ENCODE data around the gene MARCHF7. TPM values are rescaled to one million over a fixed set of nuclear protein-coding genes. Genes with fewer than 3 reads are reported as not detected.

The MARCHF7 gene
- total and polyA plus RNA-seq, 10 of the 15 experiments (the other 5 are each of a cell fraction or from before 2014, with no cell fraction given): 39.4 to 111 (median 66.5) TPM

DNA sequence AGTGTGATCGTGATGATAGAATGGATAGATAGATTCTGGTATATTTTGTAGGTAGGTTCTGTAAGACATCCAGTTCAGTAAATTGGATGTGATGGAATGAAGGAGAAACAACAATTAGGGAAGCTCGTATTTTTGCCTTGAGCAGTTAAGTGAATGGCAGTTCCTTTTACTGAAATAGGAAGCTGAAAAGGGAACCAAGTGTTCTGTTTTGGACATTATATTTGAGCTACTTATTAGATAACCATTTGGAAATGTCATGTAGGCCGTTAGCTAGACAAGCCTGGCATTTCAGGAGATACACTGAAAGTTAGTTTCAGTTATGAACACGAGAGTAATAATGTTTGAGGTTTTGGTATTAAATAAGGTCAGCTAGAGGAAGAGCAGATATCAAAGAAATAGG is 41.5 kb downstream of the MARCHF7 start:
- intact Hi-C loops (cut with micrococcal nuclease; ENCODE audit: unreplicated experiment) (no loop called here), in situ Hi-C loops (cut with MboI) (no loop called here)
- H3K27me3 ChIP-seq (replicated peaks in 1 of 2; ENCODE audit: control insufficient read depth in 2 of 2, insufficient read depth in 2 of 2, low read length in 1 of 2): no peaks in the 10 kb centered on the region
- H3K9ac ChIP-seq (ENCODE audit: control insufficient read depth, insufficient read depth, low read length): no peak overlapping the region
- TF ChIP-seq PAX8 (IDR thresholded peaks at IDR 0.05) (no peak), CHD1 (IDR thresholded peaks at IDR 0.05; ENCODE audit: low read depth, low read length) (no peak)
- H3K36me3 ChIP-seq (ENCODE audit: control insufficient read depth in 2 of 2, insufficient read depth in 2 of 2, low read length in 1 of 2): peaks cover 1 to 29% of the 10 kb centered on the region in 2 experiments
- H3K27ac ChIP-seq (ENCODE audit: control insufficient read depth, insufficient read depth): no peak overlapping the region
- peaks cover 13% of the 10 kb centered on the region for H3K79me2 ChIP-seq (ENCODE audit: control insufficient read depth, insufficient read depth, low read length)
- H3K4me3 ChIP-seq: no peak overlapping the region
- H2AFZ ChIP-seq (ENCODE audit: control insufficient read depth, low read depth, low read length): no peak overlapping the region
- CTCF ChIA-PET: interaction anchor here (0.6 to 1.0 kb wide), 2 partner anchors 29 to 401 kb away, joined by 3 read pairs; no protein-coding TSS in a partner anchor
- H3K4me2 ChIP-seq (ENCODE audit: control insufficient read depth, insufficient read depth): no peak overlapping the region
- SMC1A ChIA-PET (ENCODE audit: uncharacterized antibody, unreplicated experiment): interaction anchor here (0.9 to 1.2 kb wide), 2 partner anchors 16 to 36 kb away, joined by 4 read pairs; no protein-coding TSS in a partner anchor
- POLR2A ChIA-PET: no interaction called here
- no peaks in the 10 kb centered on the region for H3K4me1 ChIP-seq (ENCODE audit: control insufficient read depth, insufficient read depth, low read length)
- BruUV-seq (replicated peaks): no TSS peak
- no peak for FAIRE-seq
- 82% methylated on average over 4 of the region's 4 CpGs for WGBS (ENCODE audit: insufficient coverage, insufficient replicate concordance, low lambda C conversion rate, missing lambda C conversion rate)
- no peaks in the 10 kb centered on the region for H3K9me3 ChIP-seq (replicated peaks; ENCODE audit: control insufficient read depth, insufficient read depth, low read length)
- no peaks in the 10 kb centered on the region; the same call in 1 of the 2 replicates for H4K20me1 ChIP-seq (ENCODE audit: control insufficient read depth, insufficient read depth)
- DNase-seq (ENCODE audit: low read depth, low spot score): no peak
- RAD21 ChIA-PET (ENCODE audit: unreplicated experiment): interaction anchor here (1.1 kb wide), 1 partner anchor 186 kb away, joined by 3 read pairs; no protein-coding TSS in a partner anchor
- ATAC-seq: no peak

DNA sequence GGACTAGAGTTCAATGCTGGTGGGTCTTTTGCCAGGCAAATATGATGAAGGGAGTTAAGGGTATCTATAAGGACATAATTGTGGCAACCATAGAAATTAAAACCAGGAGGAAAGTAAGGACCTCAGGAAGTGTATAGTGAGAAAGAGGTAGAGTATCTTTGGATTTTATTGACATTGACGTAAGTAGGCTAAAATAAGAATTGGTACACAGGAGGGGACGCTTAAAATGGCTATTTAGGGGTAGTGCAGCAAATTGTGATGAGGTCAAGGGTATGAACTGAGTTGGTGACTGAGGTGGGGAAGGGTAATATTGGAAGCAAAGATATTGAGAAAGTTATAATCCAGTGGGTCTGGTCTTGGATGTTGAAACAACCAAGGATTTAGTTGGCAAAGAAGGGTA is 42.7 kb downstream of the MARCHF7 start:
- DNase-seq (ENCODE audit: low read depth, low spot score): no peak
- Histone ChIP-seq H3K79me2 (ENCODE audit: control insufficient read depth, insufficient read depth, low read length) (peaks cover 13% of the 10 kb centered on the region), H3K9ac (ENCODE audit: control insufficient read depth, insufficient read depth, low read length) (no peak overlapping the region), H3K36me3 (ENCODE audit: control insufficient read depth in 2 of 2, insufficient read depth in 2 of 2, low read length in 1 of 2) (peaks cover under 1 to 32% of the 10 kb centered on the region in 2 experiments), H3K4me3 (no peak overlapping the region), H3K4me1 (ENCODE audit: control insufficient read depth, insufficient read depth, low read length) (no peaks in the 10 kb centered on the region), H3K27me3 (replicated peaks in 1 of 2; ENCODE audit: control insufficient read depth in 2 of 2, insufficient read depth in 2 of 2, low read length in 1 of 2) (no peaks in the 10 kb centered on the region), H3K27ac (ENCODE audit: control insufficient read depth, insufficient read depth) (no peak overlapping the region), H4K20me1 (ENCODE audit: control insufficient read depth, insufficient read depth) (no peaks in the 10 kb centered on the region; the same call in 1 of the 2 replicates), H3K9me3 (replicated peaks; ENCODE audit: control insufficient read depth, insufficient read depth, low read length) (no peaks in the 10 kb centered on the region), H2AFZ (ENCODE audit: control insufficient read depth, low read depth, low read length) (no peak overlapping the region), H3K4me2 (ENCODE audit: control insufficient read depth, insufficient read depth) (no peak overlapping the region)
- intact Hi-C loops (cut with micrococcal nuclease; ENCODE audit: unreplicated experiment) (no loop called here), in situ Hi-C loops (cut with MboI) (no loop called here)
- ATAC-seq: no peak
- FAIRE-seq: no peak
- TF ChIP-seq, protein P1, sequence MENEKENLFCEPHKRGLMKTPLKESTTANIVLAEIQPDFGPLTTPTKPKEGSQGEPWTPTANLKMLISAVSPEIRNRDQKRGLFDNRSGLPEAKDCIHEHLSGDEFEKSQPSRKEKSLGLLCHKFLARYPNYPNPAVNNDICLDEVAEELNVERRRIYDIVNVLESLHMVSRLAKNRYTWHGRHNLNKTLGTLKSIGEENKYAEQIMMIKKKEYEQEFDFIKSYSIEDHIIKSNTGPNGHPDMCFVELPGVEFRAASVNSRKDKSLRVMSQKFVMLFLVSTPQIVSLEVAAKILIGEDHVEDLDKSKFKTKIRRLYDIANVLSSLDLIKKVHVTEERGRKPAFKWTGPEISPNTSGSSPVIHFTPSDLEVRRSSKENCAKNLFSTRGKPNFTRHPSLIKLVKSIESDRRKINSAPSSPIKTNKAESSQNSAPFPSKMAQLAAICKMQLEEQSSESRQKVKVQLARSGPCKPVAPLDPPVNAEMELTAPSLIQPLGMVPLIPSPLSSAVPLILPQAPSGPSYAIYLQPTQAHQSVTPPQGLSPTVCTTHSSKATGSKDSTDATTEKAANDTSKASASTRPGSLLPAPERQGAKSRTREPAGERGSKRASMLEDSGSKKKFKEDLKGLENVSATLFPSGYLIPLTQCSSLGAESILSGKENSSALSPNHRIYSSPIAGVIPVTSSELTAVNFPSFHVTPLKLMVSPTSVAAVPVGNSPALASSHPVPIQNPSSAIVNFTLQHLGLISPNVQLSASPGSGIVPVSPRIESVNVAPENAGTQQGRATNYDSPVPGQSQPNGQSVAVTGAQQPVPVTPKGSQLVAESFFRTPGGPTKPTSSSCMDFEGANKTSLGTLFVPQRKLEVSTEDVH (IDR thresholded peaks at IDR 0.05; ENCODE audit: low read depth, partially characterized antibody): no peak
- no peak for TF ChIP-seq RUNX3 (IDR thresholded peaks at IDR 0.05; ENCODE audit: low read length)
- no peak for TF ChIP-seq HDGF (IDR thresholded peaks at IDR 0.05)
- TF ChIP-seq NFYB (IDR thresholded peaks at IDR 0.05; ENCODE audit: insufficient read depth, low read depth, low read length): no peak
- TF ChIP-seq, protein P2, sequence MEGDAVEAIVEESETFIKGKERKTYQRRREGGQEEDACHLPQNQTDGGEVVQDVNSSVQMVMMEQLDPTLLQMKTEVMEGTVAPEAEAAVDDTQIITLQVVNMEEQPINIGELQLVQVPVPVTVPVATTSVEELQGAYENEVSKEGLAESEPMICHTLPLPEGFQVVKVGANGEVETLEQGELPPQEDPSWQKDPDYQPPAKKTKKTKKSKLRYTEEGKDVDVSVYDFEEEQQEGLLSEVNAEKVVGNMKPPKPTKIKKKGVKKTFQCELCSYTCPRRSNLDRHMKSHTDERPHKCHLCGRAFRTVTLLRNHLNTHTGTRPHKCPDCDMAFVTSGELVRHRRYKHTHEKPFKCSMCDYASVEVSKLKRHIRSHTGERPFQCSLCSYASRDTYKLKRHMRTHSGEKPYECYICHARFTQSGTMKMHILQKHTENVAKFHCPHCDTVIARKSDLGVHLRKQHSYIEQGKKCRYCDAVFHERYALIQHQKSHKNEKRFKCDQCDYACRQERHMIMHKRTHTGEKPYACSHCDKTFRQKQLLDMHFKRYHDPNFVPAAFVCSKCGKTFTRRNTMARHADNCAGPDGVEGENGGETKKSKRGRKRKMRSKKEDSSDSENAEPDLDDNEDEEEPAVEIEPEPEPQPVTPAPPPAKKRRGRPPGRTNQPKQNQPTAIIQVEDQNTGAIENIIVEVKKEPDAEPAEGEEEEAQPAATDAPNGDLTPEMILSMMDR (IDR thresholded peaks at IDR 0.05 in 2 of 3, conservative IDR thresholded peaks at IDR 0.05 in 1 of 3; ENCODE audit: control insufficient read depth in 2 of 3, extremely low read depth in 1 of 3, insufficient read depth in 1 of 3, low read depth in 3 of 3, low read length in 3 of 3): no peak
- no peak for TF ChIP-seq NR2F1 (conservative IDR thresholded peaks at IDR 0.05)
- no peak for TF ChIP-seq BACH1 (IDR thresholded peaks at IDR 0.05; ENCODE audit: borderline replicate concordance)
- TF ChIP-seq ZNF207 (IDR thresholded peaks at IDR 0.05; ENCODE audit: borderline replicate concordance): no peak
- 100% methylated on average over 2 of the region's 2 CpGs for WGBS (ENCODE audit: insufficient coverage, insufficient replicate concordance, low lambda C conversion rate, missing lambda C conversion rate)
- RAD21 ChIA-PET (ENCODE audit: unreplicated experiment): no interaction called here
- CTCF ChIA-PET: interaction anchor here (1.6 to 2.5 kb wide), 2 partner anchors 86 to 185 kb away, joined by 3 to 10 read pairs; no protein-coding TSS in a partner anchor
- SMC1A ChIA-PET (ENCODE audit: uncharacterized antibody, unreplicated experiment): interaction anchor here (1.5 kb wide), 1 partner anchor 218 kb away, joined by 4 read pairs; no protein-coding TSS in a partner anchor
- POLR2A ChIA-PET: no interaction called here
- no TSS peak for BruUV-seq (replicated peaks)

Measured in GM12878 (cell line).